GM19193 (cell line): Measurements from ENCODE around the gene ITGB1.

ENCODE experiments used
- POLR2A ChIP-seq: IDR thresholded peaks from 4 replicates; pipeline ENCODE4 v1.6.1; 2011; ENCODE audit not compliant: insufficient read depth, insufficient read length; ENCODE audit errors: extremely low read depth

The ITGB1 gene

DNA sequence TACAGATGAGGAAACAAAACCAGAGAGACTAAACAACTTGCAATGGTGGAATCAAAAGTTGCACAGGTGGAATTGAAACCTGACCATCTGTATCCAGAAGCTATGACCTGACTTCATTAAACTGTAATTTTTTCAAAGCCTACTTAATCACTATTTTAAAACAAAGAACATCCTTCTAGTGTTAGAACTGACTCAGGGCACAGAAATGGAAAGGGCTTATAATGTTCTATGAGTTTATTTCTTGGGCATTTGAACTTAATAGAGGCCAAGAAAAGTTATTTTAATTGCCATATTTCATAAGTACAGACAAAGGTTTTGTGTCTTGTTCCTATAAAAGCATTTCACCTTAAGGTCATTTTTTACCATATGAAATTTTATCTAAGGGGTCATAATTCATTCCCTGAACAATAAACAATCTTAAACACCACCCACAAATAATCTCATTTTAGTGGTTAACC is 8.8 kb downstream of the ITGB1 start:
- no peak for TF ChIP-seq POLR2A

DNA sequence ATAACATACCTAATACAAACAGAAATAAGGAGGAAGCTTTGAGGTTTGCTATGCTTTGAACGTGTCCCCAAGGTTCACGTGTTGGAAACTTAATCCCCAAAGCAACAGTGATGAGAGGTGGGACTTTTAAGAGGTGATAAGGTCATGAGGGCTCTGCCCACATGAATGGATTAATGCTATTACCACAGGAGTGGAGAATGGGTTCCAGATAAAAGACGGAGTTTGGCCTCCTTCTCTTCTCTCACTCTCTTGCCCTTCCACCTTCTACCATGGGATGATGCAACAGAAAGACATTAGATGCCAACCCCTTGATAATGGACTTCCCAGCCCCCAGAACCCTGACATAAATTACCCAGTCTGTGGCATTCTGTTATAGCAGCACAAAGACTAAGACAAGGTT is 9.6 kb downstream of the ITGB1 start:
- TF ChIP-seq POLR2A, result no peak

DNA sequence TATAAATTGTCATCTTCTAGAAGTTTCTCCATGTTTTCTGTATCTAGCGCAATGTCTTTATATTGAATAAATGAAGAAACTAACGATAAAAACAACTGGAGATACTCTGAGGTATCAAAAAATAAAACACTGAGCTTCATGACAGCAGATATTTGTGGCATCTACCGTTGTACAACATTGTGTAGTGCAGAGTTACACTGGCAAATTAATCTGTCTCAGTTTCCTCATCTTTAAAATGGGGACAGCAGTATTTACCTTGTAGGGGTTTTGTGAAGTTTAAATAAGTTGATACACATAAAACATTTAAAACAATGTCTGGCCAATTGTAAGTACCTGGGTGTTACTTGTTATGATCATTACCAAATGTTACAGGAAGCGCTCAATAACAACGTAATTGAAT is 10.4 kb downstream of the ITGB1 start:
- TF ChIP-seq POLR2A, result no peak

- TF ChIP-seq POLR2A, result no peak
Measured at GRCh38 chr10:32946108-32946507, 11.9 kb downstream of the ITGB1 start.

GRCh38 chr10:32943854-32944661 is 14.0 kb downstream of the ITGB1 start:
- no peak for TF ChIP-seq POLR2A

DNA sequence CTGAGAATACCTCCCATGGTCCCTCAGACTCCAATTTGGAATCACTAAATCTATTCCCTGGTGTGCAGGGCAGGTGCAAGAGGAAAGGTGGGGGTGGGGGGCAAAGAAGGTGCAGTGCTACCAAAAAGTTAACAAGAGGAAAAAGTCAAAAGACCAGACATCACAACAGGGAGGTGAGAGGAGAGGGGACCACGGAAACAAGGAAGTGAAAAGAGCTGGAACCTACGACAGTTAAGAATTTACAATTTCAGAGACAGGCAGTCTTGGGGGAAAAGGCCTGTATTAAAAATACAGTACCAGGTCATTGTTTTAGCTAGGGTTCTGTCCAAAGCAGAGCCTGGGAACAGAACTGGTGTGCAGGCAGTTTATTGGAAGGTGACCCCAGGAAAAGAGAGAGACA is 14.6 kb downstream of the ITGB1 start:
- no peak for TF ChIP-seq POLR2A

GRCh38 chr10:32942081-32942480 is 15.9 kb downstream of the ITGB1 start:
- TF ChIP-seq POLR2A, result no peak

DNA sequence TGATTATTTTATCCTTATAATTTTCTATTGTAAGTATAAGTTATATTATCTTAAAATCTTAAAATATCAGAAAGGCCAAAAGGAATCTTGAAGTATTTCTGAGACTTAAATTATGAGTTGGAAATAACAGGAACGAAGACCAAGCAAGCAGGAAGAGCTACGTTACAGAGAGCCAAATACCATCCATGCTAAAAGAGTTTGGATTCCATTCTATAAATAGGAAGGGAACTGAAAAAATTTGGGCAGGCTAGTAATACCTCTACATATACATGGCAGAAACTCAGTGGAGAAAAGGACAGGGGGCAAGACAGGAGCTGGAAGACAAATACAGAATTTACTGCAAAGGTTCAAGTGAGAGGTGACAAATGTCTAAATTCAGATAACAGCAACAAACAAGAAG is 16.7 kb downstream of the ITGB1 start:
- no peak for TF ChIP-seq POLR2A

DNA sequence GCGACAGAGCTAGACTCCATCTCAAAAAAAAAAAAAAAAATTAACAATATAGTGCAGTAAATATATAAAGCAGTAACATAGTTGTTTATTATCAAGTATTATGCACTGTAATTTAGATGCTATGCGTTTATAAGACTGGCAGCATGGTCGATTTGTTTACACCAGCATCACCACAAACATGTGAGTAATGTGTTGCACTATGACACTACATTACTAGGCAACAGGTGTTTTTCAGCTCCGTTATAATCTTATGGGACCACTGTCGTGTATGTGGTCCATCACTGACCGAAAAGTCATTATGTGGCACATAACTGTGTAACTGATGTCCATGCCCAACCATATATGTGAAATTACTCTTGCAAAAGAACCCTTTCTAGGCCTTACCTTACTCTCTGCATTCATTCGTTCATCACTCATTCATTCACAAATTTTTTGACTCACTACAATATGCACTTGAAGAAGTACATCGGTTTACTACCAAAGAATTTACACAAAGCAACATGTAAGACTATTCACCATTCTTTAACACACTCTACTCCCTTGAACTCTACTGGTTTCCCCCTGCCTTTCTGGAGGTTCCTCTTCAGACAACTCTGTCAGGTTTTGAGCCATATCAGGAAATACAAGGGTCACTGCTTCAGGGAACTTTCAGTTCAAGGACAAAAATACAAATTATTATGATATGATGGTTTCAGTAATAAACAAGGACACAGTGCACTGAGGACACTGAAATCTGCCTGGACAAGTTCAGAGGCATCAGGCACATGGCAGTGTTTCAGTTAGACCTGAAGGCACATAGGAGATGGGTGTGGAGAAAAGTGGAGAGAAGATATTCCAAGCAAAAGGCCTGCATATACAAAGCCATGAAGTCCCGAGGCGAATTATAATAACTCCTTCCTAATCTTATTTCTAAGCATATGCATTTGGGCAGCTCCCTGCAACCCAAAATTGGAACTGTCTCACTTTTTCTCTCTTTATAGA is 17.4 kb downstream of the ITGB1 start:
- no peak for TF ChIP-seq POLR2A

DNA sequence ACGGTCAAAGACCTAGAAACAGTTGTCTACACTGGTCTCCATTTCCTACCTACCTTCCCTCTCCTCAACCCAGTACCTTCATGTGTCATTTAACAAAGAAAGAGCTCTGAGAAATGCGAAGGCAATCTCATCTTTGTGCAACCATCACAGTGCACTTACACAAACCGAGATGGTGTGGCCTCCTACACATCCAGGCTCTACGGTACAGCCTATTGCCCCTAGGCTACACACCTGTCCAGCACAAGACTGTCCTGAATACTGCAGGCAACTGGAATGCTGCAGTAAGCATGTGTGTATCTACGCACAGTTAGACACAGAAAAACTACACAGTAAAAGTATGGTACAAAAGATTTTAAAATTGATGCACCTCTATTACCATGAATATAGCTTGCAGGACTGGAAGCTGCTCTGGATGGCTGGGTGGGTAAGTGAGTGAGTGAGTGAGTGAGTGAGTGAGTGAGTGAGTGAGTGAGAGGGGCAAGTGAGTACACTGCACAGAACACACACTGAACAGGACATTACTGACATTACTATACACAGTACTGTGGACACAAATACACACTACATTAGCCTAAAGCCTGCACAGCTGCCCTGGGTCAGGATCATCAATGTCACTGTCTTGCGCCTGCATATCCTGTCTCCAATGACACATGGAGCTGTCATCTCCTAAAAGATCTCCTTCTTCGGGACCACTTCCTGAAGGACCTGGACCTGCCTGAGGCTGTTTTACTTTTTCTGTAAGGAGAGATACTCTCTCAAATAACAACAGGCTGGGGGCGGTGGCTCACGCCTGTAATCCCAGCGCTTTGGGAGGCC is 18.5 kb downstream of the ITGB1 start:
- no peak for TF ChIP-seq POLR2A

DNA sequence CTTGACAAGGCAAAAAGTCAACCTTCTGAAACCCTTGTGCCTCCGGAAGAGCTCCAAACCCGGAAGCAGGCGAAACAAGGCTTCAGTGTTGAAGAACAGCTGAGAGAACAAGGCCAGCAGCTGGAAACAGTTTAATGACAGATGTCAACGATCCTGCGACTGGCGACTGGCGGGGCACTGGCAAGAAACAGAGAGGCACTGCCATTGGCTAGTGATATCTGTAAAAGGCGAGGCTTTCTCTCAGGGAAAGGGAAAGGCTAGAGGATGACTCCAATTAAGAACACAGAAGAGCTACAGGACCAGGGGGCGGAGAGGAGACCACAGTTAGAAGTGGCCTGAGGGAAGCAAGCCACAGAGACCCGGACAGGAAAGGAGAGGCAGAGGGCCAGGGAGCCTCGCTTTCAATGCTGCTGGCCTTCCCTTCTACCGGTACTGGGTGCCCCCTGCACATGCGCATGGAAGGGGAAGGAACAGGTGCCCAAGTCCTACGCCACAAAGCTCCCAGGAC is 19.4 kb downstream of the ITGB1 start:
- no peak for TF ChIP-seq POLR2A

DNA sequence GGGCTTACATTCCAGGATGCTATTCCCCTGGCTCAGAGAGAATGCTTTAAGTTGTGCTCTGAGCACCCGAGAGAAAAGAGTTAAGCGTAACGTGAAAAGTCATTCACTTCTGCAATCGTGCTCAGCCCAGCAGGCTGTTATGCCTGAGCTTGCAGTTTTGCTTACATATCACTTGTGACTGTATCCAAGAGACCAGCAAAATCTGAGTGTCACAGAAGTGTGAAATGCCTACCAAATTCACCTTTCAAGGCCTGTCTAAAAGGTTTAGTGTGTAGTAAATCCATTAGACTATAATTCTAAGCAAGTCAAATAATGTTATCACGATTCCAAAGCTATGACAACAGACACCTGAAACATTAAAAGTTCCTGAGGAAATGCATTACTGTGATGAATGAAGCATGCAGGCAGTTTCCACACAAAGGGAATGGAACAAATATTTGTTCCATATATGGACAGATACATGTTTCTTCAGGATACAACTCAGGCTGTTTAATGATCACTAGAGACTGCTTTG is 20.1 kb downstream of the ITGB1 start:
- TF ChIP-seq POLR2A, result no peak

DNA sequence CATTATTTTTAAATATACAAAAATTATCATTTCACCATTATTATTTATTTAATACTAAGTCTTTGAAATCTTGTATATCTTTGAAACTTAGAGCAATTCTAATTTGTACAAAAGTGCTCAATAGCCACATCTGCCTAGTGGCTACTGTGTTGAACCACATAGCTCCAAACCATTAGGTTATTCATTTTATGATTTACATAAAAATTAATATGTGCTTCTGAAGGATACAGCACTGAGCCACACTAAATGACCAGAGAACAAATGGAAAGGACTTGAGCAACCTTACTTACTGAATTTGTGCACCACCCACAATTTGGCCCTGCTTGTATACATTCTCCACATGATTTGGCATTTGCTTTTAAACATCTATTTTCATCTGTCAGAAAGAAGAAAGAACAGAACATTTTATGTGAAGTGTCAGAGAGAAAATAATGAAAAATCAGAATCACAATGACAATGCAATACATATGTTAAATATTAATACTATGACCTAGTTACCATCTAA is 25.8 kb downstream of the ITGB1 start:
- TF ChIP-seq POLR2A, result no peak

GRCh38 chr10:32931593-32931992 is 26.4 kb downstream of the ITGB1 start:
- no peak for TF ChIP-seq POLR2A
